Choroid plexus epithelial cell (primary cell): ENCODE data around the gene EPHA8.

Experiments
- DNase-seq: peaks from one replicate; pipeline ENCODE4 v3.0.0-alpha.2; 2010; ENCODE audit warnings: low read depth
- H3K4me3 ChIP-seq: 2 replicates; pipeline ENCODE4 v1.5.1; 2011; ENCODE audit warnings: low read depth, mild to moderate bottlenecking, control low read depth, low read length, moderate library complexity
- CTCF ChIP-seq: conservative IDR thresholded peaks from 2 replicates; pipeline ENCODE4 v1.5.1; 2011; ENCODE audit warnings: low read depth, mild to moderate bottlenecking, control low read depth, inconsistent platforms, low read length, moderate library complexity

Gene EPHA8

DNA sequence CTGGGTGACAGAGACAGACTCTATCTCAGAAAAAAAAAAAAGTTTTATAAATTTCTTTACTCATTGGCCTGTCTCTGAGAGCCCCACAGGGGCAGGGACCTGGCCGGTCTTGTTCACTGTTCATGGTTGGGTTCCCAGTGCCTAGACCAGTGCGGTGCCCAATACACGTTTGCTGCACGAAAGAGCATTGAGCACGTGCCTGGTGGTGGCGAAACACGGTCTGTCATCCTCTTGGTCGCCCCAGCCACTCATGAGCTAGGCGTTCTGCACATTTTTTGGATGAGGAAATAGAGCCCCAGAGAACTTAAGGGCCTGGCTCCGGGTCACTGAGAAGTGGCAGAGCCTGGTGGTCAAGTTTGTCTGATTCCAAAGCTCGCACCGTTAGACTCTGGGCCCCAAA is 18.7 kb upstream of the EPHA8 start:
- TF ChIP-seq CTCF: no peak
- no peak overlapping the region for H3K4me3 ChIP-seq
- DNase-seq: no peak

- H3K4me3 ChIP-seq: no peak overlapping the region
- DNase-seq: no peak
These were observed 18.1 kb upstream of the EPHA8 start for GRCh38 chr1:22545141-22545540.

DNA sequence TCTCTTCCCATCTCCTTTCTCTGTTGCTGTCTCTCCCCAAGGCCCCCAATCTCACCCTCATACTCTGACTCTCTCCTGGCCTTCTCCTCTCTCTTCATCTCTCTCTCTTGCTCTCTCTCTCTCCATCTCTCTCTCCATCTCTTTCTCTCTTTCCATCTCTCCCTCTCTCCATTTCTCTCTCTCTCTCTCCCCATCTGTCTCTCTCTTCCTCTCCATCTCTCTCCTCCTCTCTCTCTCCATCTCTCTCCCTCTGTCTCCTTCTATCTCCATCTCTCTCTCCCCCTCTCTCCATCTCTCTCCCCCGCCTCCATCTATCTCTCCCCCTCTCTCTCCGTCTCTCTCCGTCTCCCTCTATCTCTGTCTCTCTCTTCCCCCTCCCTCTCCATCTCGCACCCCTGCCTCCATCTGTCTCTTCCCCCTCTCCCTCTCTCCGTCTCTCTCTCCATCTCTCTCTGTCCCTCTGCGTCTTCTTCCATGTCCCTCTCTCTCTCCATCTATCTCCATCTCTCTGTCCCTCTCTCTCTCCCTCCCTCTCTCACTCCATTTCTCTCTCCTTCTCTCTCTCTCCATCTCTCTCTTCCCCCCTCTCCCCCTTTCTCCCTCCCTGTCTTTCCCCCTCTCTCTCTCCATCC is 16.0 kb upstream of the EPHA8 start:
- no peak for TF ChIP-seq CTCF
- no peak overlapping the region for H3K4me3 ChIP-seq

More at GRCh38 chr1:22545141-22545540, 18.1 kb upstream of the EPHA8 start:
- TF ChIP-seq CTCF: no peak

GRCh38 chr1:22547818-22548462 is 15.3 kb upstream of the EPHA8 start:
- no peak for TF ChIP-seq CTCF
- no peak overlapping the region for H3K4me3 ChIP-seq
- DNase-seq: no peak

More for the DNA sequence above, 16.0 kb upstream of the EPHA8 start:
- no peak for DNase-seq

DNA sequence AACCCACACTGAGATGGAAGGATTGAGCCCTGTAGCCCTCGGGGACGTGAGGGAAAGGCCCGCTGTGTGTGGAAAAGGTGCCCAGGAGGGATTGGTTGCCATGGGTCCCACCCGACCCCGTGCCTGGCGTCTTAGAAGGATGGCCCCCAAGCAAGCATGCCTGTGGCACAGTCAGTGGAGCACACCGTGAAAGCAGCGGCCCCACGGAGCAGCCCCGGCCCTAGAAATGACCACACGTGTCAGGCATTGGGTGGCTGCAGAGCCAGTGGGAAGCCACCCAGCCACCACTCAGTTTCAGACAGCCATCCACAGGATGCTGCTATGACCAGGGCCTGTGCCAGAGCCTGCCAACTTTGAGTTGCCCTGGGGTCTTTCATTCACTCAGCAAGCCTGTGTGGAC is 13.3 kb upstream of the EPHA8 start:
- no peak for TF ChIP-seq CTCF
- no peak overlapping the region for H3K4me3 ChIP-seq
- no peak for DNase-seq

GRCh38 chr1:22551591-22551990 is 11.7 kb upstream of the EPHA8 start:
- no peak for TF ChIP-seq CTCF
- no peak overlapping the region for H3K4me3 ChIP-seq
- no peak for DNase-seq

- TF ChIP-seq CTCF: no peak
- DNase-seq: no peak
- no peak overlapping the region for H3K4me3 ChIP-seq
These were observed 11.3 kb upstream of the EPHA8 start for GRCh38 chr1:22552021-22552420.
